GM03348 (cell line): ENCODE data around the gene RNF217.
A peak's percentile ranks its signal among the peaks of the same experiment; 100 is the strongest.
"Not testable (repeated sequence)": the region's sequence is repeated elsewhere in the genome, so short reads cannot be mapped to it uniquely, and the experiment has no call there.

ENCODE experiments used
- DNase-seq: peaks from one replicate; pipeline ENCODE4 v3.0.0; 2012; ENCODE audit warnings: low spot score

Gene RNF217

DNA sequence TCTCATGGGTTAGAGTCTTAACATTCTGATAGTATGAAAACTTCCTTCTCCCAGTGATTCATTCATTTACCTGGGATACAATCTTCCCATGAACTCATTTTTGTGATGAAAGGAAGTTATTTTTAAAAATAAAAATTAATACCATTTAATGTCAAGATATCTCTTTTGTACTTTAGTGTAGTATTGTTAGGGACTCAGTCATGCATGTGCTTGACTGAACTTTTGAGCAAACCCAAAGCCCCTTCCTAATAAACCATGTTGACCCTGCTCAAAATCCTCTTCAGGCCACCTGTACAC is 52.4 kb downstream of the RNF217 start:
- DNase-seq, result no peak

- DNase-seq, result no peak
Observed at GRCh38 chr6:125015152-125015551, 52.9 kb downstream of the RNF217 start.

- no peak for DNase-seq
Observed at GRCh38 chr6:125018136-125018535, 55.9 kb downstream of the RNF217 start.

GRCh38 chr6:125019281-125019680 is 57.0 kb downstream of the RNF217 start:
- DNase-seq, result no peak

- no peak for DNase-seq
Observed at GRCh38 chr6:125019918-125020317, 57.7 kb downstream of the RNF217 start.

GRCh38 chr6:125020385-125020784 is 58.1 kb downstream of the RNF217 start:
- DNase-seq, result peak; percentile 59

- DNase-seq, result no peak
Observed at GRCh38 chr6:125022391-125022989, 60.3 kb downstream of the RNF217 start.

DNA sequence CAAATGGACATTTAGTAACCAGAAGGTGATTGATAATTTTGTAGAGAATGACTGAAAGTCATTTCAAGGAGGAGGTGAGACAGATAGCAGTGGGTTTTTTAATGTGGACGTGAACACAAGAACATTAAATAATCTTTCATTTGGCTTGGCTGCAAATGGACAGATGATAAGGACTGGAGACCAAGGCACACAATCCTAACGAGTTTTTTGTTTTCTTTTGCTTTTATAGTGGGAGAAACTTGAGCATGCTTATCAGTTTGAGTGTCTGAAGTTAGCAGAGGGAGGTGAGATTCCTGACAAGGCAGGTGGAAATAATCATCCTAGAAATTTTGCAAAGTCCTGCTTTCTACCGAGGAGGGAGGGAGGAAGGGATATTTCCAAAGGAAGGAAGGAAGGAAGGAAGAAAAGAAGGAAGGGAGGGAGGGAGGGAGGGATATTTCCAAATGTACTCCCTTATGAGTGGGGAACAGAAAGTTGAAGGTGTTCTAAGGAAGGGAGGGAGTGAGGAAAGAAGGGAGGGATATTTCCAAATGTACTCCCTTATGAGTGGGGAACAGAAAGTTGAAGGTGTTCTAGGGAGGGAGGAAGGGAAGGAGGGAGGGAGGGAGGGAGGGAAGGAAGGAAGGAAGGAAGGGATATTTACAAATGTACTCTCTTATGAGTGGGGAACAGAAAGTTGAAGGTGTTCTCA is 63.1 kb downstream of the RNF217 start:
- DNase-seq, result no peak

DNA sequence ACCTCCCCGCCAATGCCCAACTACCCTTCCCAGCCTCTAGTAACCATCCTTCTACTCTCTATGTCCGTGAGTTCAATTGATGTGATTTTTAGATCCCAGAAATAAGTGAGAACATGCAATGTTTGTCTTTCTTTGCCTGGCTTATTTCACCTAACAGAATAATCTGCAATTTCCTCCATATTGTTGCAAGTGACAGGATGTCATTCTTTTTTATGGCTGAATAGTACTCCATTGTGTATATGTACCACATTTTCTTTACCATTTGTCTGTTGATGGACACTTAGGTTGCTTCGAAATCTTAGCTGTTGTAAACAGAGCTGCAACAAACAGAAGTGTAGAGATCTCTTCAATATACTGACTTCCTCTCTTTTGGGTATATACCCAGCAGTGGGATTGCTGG is 65.0 kb downstream of the RNF217 start:
- no peak for DNase-seq

- DNase-seq, result no peak
Observed at GRCh38 chr6:125030969-125031368, 68.7 kb downstream of the RNF217 start.

DNA sequence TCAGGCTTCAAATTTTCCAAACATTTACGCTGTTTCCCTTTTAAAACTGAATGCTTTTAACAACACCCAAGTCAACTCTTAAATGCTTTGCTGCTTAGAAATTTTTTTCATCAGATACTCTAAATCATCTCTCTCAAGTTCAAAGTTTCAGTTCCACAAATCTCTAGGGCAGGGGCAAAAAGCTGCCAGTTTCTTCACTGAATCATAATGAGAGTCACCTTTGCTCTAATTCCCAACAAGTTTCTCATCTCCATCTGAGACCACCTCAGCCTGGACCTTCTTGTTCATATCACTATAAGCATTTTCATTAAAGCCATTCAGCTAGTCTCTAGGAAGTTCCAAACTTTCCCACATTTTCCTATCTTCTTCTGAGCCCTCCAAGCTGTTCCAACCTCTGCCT is 69.1 kb downstream of the RNF217 start:
- no peak for DNase-seq

DNA sequence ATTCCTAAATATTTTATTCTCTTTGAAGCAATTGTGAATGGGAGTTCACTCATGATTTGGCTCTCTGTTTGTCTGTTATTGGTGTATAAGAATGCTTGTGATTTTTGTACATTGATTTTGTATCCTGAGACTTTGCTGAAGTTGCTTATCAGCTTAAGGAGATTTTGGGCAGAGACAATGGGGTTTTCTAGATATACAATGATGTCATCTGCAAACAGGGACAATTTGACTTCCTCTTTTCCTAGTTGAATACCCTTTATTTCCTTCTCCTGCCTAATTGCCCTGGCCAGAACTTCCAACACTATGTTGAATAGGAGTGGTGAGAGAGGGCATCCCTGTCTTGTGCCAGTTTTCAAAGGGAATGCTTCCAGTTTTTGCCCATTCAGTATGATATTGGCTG is 72.7 kb downstream of the RNF217 start:
- DNase-seq, result not testable (repeated sequence)

DNA sequence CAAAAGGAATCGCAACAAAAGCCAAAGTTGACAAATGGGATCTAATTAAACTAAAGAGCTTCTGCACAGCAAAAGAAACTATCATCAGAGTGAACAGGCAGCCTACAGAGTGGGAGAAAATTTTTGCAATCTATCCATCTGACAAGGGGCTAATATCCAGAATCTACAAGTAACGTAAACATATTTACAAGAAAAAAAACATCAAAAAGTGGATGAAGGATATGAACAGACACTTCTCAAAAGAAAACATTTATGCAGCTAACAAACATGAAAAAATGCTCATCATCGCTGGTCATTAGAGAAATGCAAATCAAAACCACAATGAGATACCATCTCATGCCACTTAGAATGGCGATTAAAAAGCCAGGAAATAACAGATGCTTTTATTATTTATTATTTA is 74.2 kb downstream of the RNF217 start:
- not testable (repeated sequence) for DNase-seq

GRCh38 chr6:125037827-125038226 is 75.6 kb downstream of the RNF217 start:
- DNase-seq, result no peak

GRCh38 chr6:125038925-125039324 is 76.7 kb downstream of the RNF217 start:
- no peak for DNase-seq

DNA sequence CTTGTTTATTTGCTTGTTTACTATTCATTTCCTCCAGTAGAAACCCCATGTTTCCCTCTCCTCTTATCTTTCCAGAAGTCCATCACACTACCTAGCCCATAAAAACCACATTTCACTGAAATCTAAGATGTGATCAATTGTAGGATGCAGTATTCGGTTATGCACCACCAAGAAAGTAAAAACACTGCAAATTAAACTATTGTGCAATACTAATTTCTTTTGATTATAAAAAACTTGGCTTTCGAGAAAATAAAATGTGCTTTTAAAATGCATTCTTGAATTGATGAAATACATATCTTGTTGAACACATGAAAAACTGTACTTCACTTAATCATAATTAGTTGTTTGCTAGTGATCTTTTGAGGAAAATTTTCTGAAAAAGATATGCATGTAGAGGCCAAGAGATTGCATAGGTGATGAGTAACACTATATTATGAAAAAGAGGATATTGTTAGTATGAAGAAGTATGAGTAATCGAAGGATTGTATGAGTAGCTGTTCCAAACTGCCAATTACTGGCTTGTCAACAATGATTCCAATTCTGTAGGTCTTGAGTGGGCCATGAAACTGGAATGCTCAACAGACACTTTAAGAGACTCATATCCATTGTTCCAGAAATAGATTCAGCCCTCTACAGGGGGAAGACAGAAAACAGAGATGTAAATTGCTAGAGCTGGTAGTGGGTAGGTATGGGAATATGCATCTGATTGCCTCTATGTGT is 79.7 kb downstream of the RNF217 start:
- peak; percentile 22 for DNase-seq

DNA sequence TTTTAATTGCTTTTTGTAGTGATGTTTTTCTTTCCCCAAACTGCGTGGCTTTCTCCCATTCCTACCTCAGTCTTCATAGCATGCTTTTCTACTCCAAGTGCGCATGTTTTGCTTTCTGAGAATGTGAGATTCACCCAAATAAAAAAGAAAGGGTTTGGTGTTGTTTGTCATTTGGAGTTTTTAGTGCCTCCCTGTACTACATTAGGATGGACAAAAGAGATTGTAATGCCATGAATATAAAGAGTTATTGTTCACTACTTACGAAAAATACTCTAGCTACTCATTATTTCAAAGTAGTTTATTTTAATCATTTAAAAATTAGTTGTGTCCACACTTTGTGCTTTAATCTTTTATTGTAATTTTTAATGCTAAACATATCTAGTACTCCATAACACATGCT is 81.8 kb downstream of the RNF217 start:
- no peak for DNase-seq

DNA sequence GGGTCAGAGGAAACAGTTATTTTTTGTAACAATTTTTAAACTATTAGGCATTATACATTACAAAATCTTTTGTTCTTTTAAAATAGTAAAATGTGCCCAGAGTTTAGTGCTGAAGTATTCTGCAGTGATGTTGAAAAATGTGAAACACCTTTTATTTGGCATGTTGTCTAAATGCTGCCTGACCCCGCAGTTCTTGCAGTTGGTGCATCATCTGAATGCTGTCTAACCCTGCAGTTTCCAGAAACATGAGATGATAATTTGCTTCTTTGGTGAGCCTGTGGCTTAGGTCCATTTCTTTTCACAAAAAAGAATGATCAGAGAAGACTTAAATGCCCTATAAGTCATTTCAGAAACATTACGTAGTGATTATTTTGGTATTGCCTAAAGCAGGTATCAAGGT is 82.4 kb downstream of the RNF217 start:
- DNase-seq, result no peak

DNA sequence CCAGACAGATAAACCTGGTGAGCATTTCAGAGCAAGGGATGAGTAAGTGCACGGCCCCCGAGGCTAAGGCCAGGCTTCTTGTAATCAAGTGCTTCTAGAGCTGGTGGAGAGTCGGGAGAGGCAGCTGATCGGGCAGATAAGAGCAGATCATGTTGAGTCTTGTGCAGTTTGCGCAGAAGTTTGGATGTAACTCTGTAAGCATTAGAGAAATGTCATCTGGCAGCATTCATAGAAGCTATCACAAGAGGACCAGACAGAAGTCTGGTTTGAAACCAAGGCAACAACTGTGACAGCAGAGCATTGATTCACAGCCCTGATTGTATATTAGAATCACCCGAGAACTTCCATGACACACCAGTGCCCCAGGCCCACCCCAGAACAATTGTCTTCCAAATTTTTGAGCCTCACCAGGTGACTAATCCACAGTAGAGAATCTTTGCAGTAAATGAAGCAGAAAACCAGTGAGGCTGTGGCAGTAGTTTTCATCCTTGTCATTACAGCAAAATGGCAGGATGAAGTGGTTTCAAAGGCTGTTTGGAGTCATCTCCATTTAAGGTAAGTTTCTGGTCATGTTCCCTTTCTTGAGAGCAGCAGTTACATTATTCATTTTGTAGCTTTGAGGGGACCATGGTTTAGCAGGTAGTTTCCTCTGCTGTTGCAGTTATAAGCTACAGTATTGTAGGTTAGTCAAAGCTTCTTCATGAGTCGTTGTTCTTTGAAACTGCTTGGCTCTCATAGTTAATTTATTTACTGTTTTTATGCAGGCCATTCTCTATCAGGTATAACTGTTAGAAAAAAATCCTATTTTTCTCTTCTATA is 84.1 kb downstream of the RNF217 start:
- no peak for DNase-seq

DNA sequence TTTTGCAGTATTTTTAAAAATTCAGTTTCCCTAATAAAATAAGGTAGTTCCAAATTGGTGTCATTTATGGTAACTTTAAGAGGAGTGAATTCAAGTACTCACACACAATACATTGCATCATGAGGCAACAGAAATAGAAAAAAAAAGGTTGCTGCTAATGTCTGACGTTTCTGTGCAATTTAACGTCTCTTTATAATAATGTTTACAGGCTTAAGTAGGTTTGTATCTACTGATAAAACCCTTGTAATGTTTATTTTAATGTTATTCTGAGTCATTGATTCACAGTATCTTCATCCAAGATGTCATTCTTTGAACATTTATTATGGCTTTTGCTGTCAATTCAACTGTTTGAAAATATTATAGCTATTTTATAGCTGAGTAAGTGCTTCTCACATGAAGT is 86.0 kb downstream of the RNF217 start:
- no peak for DNase-seq

GRCh38 chr6:125050663-125051318 is 88.6 kb downstream of the RNF217 start:
- no peak for DNase-seq

- DNase-seq, result no peak
Observed at GRCh38 chr6:125053809-125054208, 91.6 kb downstream of the RNF217 start.
